Measurements from ENCODE around the gene F7.

F7 gene

GRCh38 chr13:113112893-113113845 is 7.6 kb downstream of the F7 start:
- no peak for TF ChIP-seq CTCF (IDR thresholded peaks at IDR 0.05; ENCODE audit: control insufficient read depth, extremely low read depth, insufficient read depth)
- H3K4me3 ChIP-seq (ENCODE audit: low read depth, low read length), result no peak overlapping the region
- no peak for DNase-seq (ENCODE audit: low read depth)

- no peak for TF ChIP-seq CTCF (IDR thresholded peaks at IDR 0.05; ENCODE audit: control insufficient read depth, extremely low read depth, insufficient read depth)
- H3K4me3 ChIP-seq (ENCODE audit: low read depth, low read length), result no peak overlapping the region
- DNase-seq (ENCODE audit: low read depth), result no peak
Measured at GRCh38 chr13:113113846-113114271, 8.3 kb downstream of the F7 start.

GRCh38 chr13:113114511-113115362 is 9.1 kb downstream of the F7 start:
- DNase-seq (ENCODE audit: low read depth), result no peak
- TF ChIP-seq CTCF (IDR thresholded peaks at IDR 0.05; ENCODE audit: control insufficient read depth, extremely low read depth, insufficient read depth), result no peak
- no peak overlapping the region for H3K4me3 ChIP-seq (ENCODE audit: low read depth, low read length)

GRCh38 chr13:113115363-113116205 is 10.0 kb downstream of the F7 start:
- H3K4me3 ChIP-seq (ENCODE audit: low read depth, low read length), result no peak overlapping the region
- no peak for DNase-seq (ENCODE audit: low read depth)
- TF ChIP-seq CTCF (IDR thresholded peaks at IDR 0.05; ENCODE audit: control insufficient read depth, extremely low read depth, insufficient read depth), result no peak

GRCh38 chr13:113116206-113116800 is 10.7 kb downstream of the F7 start:
- no peak for TF ChIP-seq CTCF (IDR thresholded peaks at IDR 0.05; ENCODE audit: control insufficient read depth, extremely low read depth, insufficient read depth)
- DNase-seq (ENCODE audit: low read depth), result no peak
- no peak overlapping the region for H3K4me3 ChIP-seq (ENCODE audit: low read depth, low read length)

- no peak for DNase-seq (ENCODE audit: low read depth)
- H3K4me3 ChIP-seq (ENCODE audit: low read depth, low read length), result no peak overlapping the region
- no peak for TF ChIP-seq CTCF (IDR thresholded peaks at IDR 0.05; ENCODE audit: control insufficient read depth, extremely low read depth, insufficient read depth)
Measured at GRCh38 chr13:113116871-113117271, 11.3 kb downstream of the F7 start.
